A549 treated with ZK216348 at 1 μM for 4 hours (cell line): ENCODE results near the gene WDR6. TPM values are rescaled to one million over a fixed set of nuclear protein-coding genes. Genes with fewer than 3 reads are reported as not detected.

Source experiments
- total RNA-seq: library from RNA; stranded (reverse); fragments of 200-300 nt; extraction: Qiagen RNA extraction; gene quantifications from 5 replicates; pipeline ENCODE4 v1.2.3, GENCODE V29; 2022; ENCODE audit warnings: low read depth

WDR6 gene
- 40.8 to 84.0 TPM (median 75.5 TPM) in 5 replicates for total RNA-seq

GRCh38 chr3:49007068-49007770, at the start of gene WDR6:
Gene WDR6 (plus strand): TSS chr3:49007391. CDS start chr3:49007432, 41 bp downstream.

GRCh38 chr3:48989796-48990635, 17.2 kb upstream of the WDR6 start, which contains the start of gene P4HTM:
Gene P4HTM (plus strand): TSS chr3:48990241. CDS start chr3:48990257, 16 bp downstream.

GRCh38 chr3:49017971-49018706, 10.9 kb downstream of the WDR6 start, which contains the start of gene DALRD3:
Gene DALRD3 (minus strand): TSS chr3:49018580. CDS start chr3:49018564, 16 bp downstream.

GRCh38 chr3:49021813-49022687, 14.9 kb downstream of the WDR6 start, which contains the start of gene NDUFAF3:
Gene NDUFAF3 (plus strand): TSS chr3:49022121. CDS start chr3:49022145, 24 bp downstream.

GRCh38 chr3:49028673-49029562, 21.7 kb downstream of the WDR6 start, which contains the start of gene IMPDH2:
Gene IMPDH2 (minus strand): TSS chr3:49029398. CDS start chr3:49029350, 48 bp downstream.

Other genes starting within 250 kb of the WDR6 start
- gene PRKAR2A, start 159.5 kb upstream of the WDR6 start, total RNA-seq, result 13.8 to 22.2 TPM (median 18.4 TPM) in 5 replicates
- 10.2 to 13.8 TPM (median 11.1 TPM) in 5 replicates for gene SLC25A20, start 108.5 kb upstream of the WDR6 start, total RNA-seq
- 55.3 to 61.3 TPM (median 60.6 TPM) in 5 replicates for gene ARIH2, start 88.5 kb upstream of the WDR6 start, total RNA-seq
- 11.1 to 19.3 TPM (median 18.2 TPM) in 5 replicates for gene P4HTM, start 17.1 kb upstream of the WDR6 start, total RNA-seq
- gene DALRD3, start 11.2 kb downstream of the WDR6 start, total RNA-seq, result 16.2 to 27.1 TPM (median 25.0 TPM) in 5 replicates
- gene NDUFAF3, start 14.7 kb downstream of the WDR6 start, total RNA-seq, result 53.5 to 87.8 TPM (median 85.8 TPM) in 5 replicates
- gene IMPDH2, start 22.0 kb downstream of the WDR6 start, total RNA-seq, result 145 to 163 TPM (median 162 TPM) in 5 replicates
- gene QRICH1, start 86.7 kb downstream of the WDR6 start, total RNA-seq, result 36.0 to 45.8 TPM (median 40.4 TPM) in 5 replicates
- 106 to 180 TPM (median 147 TPM) in 5 replicates for gene QARS1, start 97.4 kb downstream of the WDR6 start, total RNA-seq
- gene USP19, start 113.4 kb downstream of the WDR6 start, total RNA-seq, result 10.8 to 25.5 TPM (median 24.1 TPM) in 5 replicates
- 60.1 to 124 TPM (median 114 TPM) in 5 replicates for gene LAMB2, start 125.7 kb downstream of the WDR6 start, total RNA-seq
- 11.2 to 15.5 TPM (median 13.2 TPM) in 5 replicates for gene CCDC71, start 158.9 kb downstream of the WDR6 start, total RNA-seq
- 4.4 to 6.3 TPM (median 5.8 TPM) in 5 replicates for gene KLHDC8B, start 164.2 kb downstream of the WDR6 start, total RNA-seq